T-helper 17 cell (primary cell): ENCODE results near the gene MPDZ. TPM values are rescaled to one million over a fixed set of nuclear protein-coding genes. Genes with fewer than 3 reads are reported as not detected.

Source experiments
- ATAC-seq: fragments of 150-1000 bp; cut with Tn5 transposase; 2 replicates; pipeline ENCODE4 v1.10.0; 2021; ENCODE audit warnings: mild to moderate bottlenecking, moderate library complexity
- DNase-seq, 3 donors: peaks; one replicate each; pipeline versions ENCODE4 v3.0.0 to v3.0.0-alpha.2; 2020 to 2021
- H3K9me3 ChIP-seq: one replicate; pipeline ENCODE4 v1.7.0; 2013; ENCODE audit warnings: low read length, mild to moderate bottlenecking; ENCODE audit not compliant: control insufficient read depth, poor library complexity, severe bottlenecking
- H3K27ac Mint-ChIP-seq: one replicate; pipeline ENCODE4 v1.8.0; 2022; ENCODE audit warnings: mild to moderate bottlenecking, moderate library complexity, mixed read lengths
- H3K27me3 Mint-ChIP-seq: one replicate; pipeline ENCODE4 v1.8.0; 2022; ENCODE audit warnings: mixed read lengths
- H3K36me3 Mint-ChIP-seq: one replicate; pipeline ENCODE4 v1.8.0; 2022; ENCODE audit warnings: low read depth, mixed read lengths
- H3K4me1 Mint-ChIP-seq: one replicate; pipeline ENCODE4 v1.8.0; 2022; ENCODE audit warnings: mild to moderate bottlenecking, mixed read lengths
- H3K4me3 Mint-ChIP-seq: one replicate; pipeline ENCODE4 v1.8.0; 2022; ENCODE audit warnings: mild to moderate bottlenecking, moderate library complexity, mixed read lengths
- total RNA-seq, 4 donors: library from RNA in 2 of 4; stranded (reverse) in 2 of 4; gene quantifications; one replicate each; pipeline ENCODE4 v1.2.3 and lab custom pipeline; 2022 to 2026

The MPDZ gene
- total RNA-seq, 2 donors from 2014 or later: 0.13 TPM; not detected in 1

- H3K36me3 Mint-ChIP-seq: no peaks in the 10 kb centered on the region
- H3K27me3 Mint-ChIP-seq: peaks cover 4% of the 10 kb centered on the region
- no peak overlapping the region for H3K4me3 Mint-ChIP-seq
- H3K9me3 ChIP-seq: no peaks in the 10 kb centered on the region
- H3K4me1 Mint-ChIP-seq: no peaks in the 10 kb centered on the region
- DNase-seq (no peak), ATAC-seq (no peak)
- no peak overlapping the region for H3K27ac Mint-ChIP-seq
Observed at GRCh38 chr9:13278368-13279246, 885 bp downstream of the MPDZ start.

- Mint-ChIP-seq H3K36me3 (no peaks in the 10 kb centered on the region), H3K27ac (no peak overlapping the region), H3K27me3 (peaks cover 4% of the 10 kb centered on the region), H3K4me1 (no peaks in the 10 kb centered on the region), H3K4me3 (no peak overlapping the region)
- DNase-seq (no peak), ATAC-seq (no peak)
- no peaks in the 10 kb centered on the region for H3K9me3 ChIP-seq
Observed at GRCh38 chr9:13278023-13278367, 1.5 kb downstream of the MPDZ start.

GRCh38 chr9:13274886-13275641, 4.4 kb downstream of the MPDZ start:
- no peaks in the 10 kb centered on the region for H3K4me1 Mint-ChIP-seq
- ATAC-seq (no peak), DNase-seq (no peak)
- no peaks in the 10 kb centered on the region for H3K9me3 ChIP-seq
- peaks cover 4% of the 10 kb centered on the region for H3K27me3 Mint-ChIP-seq
- H3K36me3 Mint-ChIP-seq: no peaks in the 10 kb centered on the region
- H3K4me3 Mint-ChIP-seq: no peak overlapping the region
- H3K27ac Mint-ChIP-seq: no peak overlapping the region

- no peak overlapping the region for H3K27ac Mint-ChIP-seq
- H3K4me3 Mint-ChIP-seq: no peak overlapping the region
- no peaks in the 10 kb centered on the region for H3K27me3 Mint-ChIP-seq
- no peaks in the 10 kb centered on the region for H3K9me3 ChIP-seq
- DNase-seq: no peak
- no peaks in the 10 kb centered on the region for H3K4me1 Mint-ChIP-seq
- ATAC-seq: no peak
- no peaks in the 10 kb centered on the region for H3K36me3 Mint-ChIP-seq
Observed at GRCh38 chr9:13270734-13271133, 8.8 kb downstream of the MPDZ start.

GRCh38 chr9:13269589-13270452, 9.7 kb downstream of the MPDZ start:
- H3K27ac Mint-ChIP-seq: no peak overlapping the region
- H3K4me3 Mint-ChIP-seq: no peak overlapping the region
- DNase-seq (no peak), ATAC-seq (no peak)
- no peaks in the 10 kb centered on the region for H3K27me3 Mint-ChIP-seq
- H3K36me3 Mint-ChIP-seq: no peaks in the 10 kb centered on the region
- H3K4me1 Mint-ChIP-seq: no peaks in the 10 kb centered on the region
- H3K9me3 ChIP-seq: no peaks in the 10 kb centered on the region

- Mint-ChIP-seq H3K27ac (no peak overlapping the region), H3K27me3 (no peaks in the 10 kb centered on the region), H3K4me1 (no peaks in the 10 kb centered on the region), H3K4me3 (no peak overlapping the region), H3K36me3 (no peaks in the 10 kb centered on the region)
- no peak for ATAC-seq
- no peaks in the 10 kb centered on the region for H3K9me3 ChIP-seq
- DNase-seq: no peak
Observed at GRCh38 chr9:13268469-13268868, 11.0 kb downstream of the MPDZ start.

- no peaks in the 10 kb centered on the region for H3K27me3 Mint-ChIP-seq
- no peaks in the 10 kb centered on the region for H3K4me1 Mint-ChIP-seq
- H3K4me3 Mint-ChIP-seq: no peak overlapping the region
- H3K36me3 Mint-ChIP-seq: no peaks in the 10 kb centered on the region
- H3K9me3 ChIP-seq: no peaks in the 10 kb centered on the region
- no peak for ATAC-seq
- H3K27ac Mint-ChIP-seq: no peak overlapping the region
- no peak for DNase-seq
Observed at GRCh38 chr9:13267743-13268142, 11.7 kb downstream of the MPDZ start.

GRCh38 chr9:13266167-13266566, 13.3 kb downstream of the MPDZ start:
- ATAC-seq: no peak

GRCh38 chr9:13264788-13265187, 14.7 kb downstream of the MPDZ start:
- ATAC-seq (no peak), DNase-seq (no peak)
- Mint-ChIP-seq H3K4me3 (no peak overlapping the region), H3K4me1 (no peaks in the 10 kb centered on the region), H3K27ac (no peak overlapping the region), H3K36me3 (no peaks in the 10 kb centered on the region), H3K27me3 (no peaks in the 10 kb centered on the region)
- no peaks in the 10 kb centered on the region for H3K9me3 ChIP-seq

More at GRCh38 chr9:13266167-13266566, 13.3 kb downstream of the MPDZ start:
- no peak for DNase-seq
- Mint-ChIP-seq H3K4me1 (no peaks in the 10 kb centered on the region), H3K27me3 (no peaks in the 10 kb centered on the region), H3K4me3 (no peak overlapping the region), H3K27ac (no peak overlapping the region), H3K36me3 (no peaks in the 10 kb centered on the region)
- no peaks in the 10 kb centered on the region for H3K9me3 ChIP-seq

- Mint-ChIP-seq H3K4me3 (no peak overlapping the region), H3K27ac (no peak overlapping the region), H3K4me1 (no peaks in the 10 kb centered on the region), H3K27me3 (no peaks in the 10 kb centered on the region), H3K36me3 (no peaks in the 10 kb centered on the region)
- DNase-seq (no peak), ATAC-seq (no peak)
- H3K9me3 ChIP-seq: no peaks in the 10 kb centered on the region
Observed at GRCh38 chr9:13263511-13263910, 16.0 kb downstream of the MPDZ start.

GRCh38 chr9:13252852-13253251, 26.6 kb downstream of the MPDZ start:
- ATAC-seq (no peak), DNase-seq (no peak)
- Mint-ChIP-seq H3K27ac (no peak overlapping the region), H3K4me1 (no peaks in the 10 kb centered on the region), H3K4me3 (no peak overlapping the region), H3K36me3 (no peaks in the 10 kb centered on the region), H3K27me3 (no peaks in the 10 kb centered on the region)
- H3K9me3 ChIP-seq: peaks cover 2% of the 10 kb centered on the region

- Mint-ChIP-seq H3K27ac (no peak overlapping the region), H3K36me3 (no peaks in the 10 kb centered on the region), H3K4me3 (no peak overlapping the region), H3K4me1 (no peaks in the 10 kb centered on the region), H3K27me3 (no peaks in the 10 kb centered on the region)
- ATAC-seq (no peak), DNase-seq (no peak)
- no peaks in the 10 kb centered on the region for H3K9me3 ChIP-seq
Observed at GRCh38 chr9:13244181-13244580, 35.3 kb downstream of the MPDZ start.

- Mint-ChIP-seq H3K27me3 (no peaks in the 10 kb centered on the region), H3K4me3 (no peak overlapping the region), H3K36me3 (no peaks in the 10 kb centered on the region), H3K4me1 (no peaks in the 10 kb centered on the region), H3K27ac (no peak overlapping the region)
- no peak for DNase-seq
- no peak for ATAC-seq
- no peaks in the 10 kb centered on the region for H3K9me3 ChIP-seq
Observed at GRCh38 chr9:13241283-13241682, 38.2 kb downstream of the MPDZ start.
